ENCODE data around the gene CFDP1.

DNA sequence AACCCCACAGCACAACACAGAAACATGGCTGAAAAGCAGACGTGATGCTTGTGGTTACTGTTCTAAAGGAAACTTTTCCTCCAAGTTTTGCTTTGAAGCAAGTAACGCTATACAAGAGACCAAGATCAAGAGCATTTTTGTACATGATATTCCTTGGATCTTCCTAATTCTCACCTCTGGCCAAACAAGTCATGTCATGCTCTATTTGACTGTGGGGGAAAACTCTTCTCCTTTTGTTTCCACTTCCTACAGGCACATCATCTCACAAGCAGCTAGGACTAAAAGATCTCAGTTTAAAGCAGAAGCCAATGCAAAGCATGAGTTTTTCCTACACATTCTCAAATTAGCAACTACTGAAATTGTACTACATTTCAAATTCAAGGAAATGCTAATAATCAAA lies 50.7 kb downstream of the CFDP1 start:
- no peak for TF ChIP-seq GATA3 (IDR thresholded peaks at IDR 0.05; ENCODE audit: low read depth, low read length)
- no peak for TF ChIP-seq GATA2 (IDR thresholded peaks at IDR 0.05; ENCODE audit: low read depth, low read length)
